HG02870 (cell line): ENCODE measurements around the gene CACNA2D2.
"Not testable (repeated sequence)": the region's sequence is repeated elsewhere in the genome, so short reads cannot be mapped to it uniquely, and the experiment has no call there.

ENCODE experiments used
- ATAC-seq: cut with Tn5 transposase; IDR thresholded peaks from one replicate; pipeline ENCODE4 v1.9.1; 2021; ENCODE audit warnings: mild to moderate bottlenecking, moderate library complexity; ENCODE audit not compliant: unreplicated experiment

Gene CACNA2D2

DNA sequence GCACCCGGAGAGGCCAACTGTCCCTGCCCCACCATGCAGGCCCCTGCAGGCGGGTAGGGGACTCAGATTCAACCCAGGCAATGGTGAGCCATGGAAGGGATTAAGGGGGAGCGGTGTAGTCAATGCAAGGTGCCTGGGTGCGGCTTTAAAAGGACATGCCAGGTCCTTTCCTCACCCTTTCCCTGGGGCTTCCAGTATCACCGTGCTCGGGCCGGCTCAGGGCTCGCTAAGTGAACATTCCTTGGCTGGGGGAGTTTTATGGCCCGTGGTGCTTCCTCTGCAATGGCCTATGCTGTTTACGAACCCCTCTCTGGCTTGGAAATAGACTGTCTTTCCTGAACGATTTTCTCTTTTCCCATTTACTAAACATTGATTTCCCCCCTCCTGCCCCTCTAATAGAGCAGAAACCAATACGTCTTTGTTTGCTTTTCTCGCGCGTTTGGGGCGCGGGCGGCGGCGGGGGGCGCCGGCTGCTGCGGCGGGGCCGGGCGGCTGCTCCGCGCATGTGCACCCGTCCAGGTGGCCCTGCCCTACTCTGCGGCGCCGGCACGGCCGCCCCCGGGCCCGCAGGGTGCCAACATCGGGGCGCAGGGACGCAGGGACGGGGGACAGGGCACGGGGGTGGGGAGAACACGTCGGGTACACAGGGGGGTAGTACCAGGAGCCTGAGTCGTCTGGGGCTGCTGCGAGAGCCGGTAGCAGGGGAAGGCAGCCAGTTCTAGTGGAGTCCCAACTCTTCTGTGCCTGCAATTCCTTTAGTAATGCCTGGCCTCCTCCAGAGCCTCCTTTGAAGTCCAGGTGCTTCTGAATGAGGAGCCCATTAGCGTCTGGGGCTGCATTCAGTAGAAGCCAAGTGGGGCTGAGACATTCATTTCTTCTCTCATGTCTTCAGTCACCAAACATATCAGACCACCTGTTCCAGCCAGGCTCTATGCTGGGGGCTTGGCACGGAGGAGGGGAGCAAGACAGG is 26.9 kb upstream of the CACNA2D2 start:
- ATAC-seq: no peak

DNA sequence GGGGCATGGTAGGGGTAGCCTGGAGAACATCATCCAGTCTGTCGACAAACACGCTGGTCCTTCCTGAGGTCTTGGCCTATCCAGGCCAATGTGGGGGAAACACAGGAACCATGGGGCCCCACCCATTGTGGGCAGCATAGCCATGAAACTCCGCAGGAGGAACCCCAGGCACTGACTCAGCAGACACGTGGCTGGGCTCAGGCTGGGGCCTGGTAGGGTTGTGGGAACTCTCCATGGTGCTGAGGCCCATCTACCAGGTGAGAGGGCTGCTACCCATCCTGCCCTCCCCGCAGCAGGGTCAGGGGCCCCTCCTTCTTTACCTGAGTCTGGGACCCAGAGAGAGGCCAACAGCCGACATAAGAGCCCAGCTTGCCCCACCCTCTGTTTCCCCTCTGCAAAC is 22.6 kb upstream of the CACNA2D2 start:
- ATAC-seq: no peak

DNA sequence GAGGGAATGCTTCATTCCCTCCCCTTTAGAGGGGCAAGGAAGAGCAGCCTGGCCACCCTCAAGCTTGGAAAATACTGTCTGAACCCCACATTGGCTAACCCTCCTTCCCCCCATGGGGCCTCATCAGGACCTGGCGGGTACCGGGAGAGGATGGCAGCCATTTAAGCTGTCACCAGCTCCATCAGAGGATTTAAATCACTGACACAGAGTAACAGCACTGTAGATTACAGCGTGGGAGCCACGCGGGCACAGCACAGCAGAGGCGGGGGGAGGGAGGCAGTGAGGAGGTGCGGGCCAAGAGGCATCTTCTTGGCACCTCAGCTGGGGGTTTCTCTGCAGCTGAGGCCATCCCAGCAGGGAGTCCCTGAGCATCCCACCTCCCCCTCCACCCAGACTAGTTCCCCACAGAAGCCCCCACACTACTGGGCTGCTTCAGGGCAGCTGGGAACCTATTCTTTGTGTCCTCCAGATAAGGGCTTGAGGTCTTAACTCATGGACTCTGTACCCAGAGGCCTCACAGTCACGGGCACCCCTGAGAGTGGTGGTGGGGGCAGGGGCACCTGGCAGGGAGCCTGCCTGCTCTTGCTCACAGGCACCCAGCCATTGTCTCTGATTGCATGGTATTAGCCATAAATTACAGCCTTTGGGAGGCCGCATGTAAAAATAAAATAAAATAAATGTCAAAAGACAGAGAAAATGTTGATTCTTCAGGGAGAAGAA is 21.9 kb upstream of the CACNA2D2 start:
- ATAC-seq: no peak

GRCh38 chr3:50524746-50525145 is 21.3 kb upstream of the CACNA2D2 start:
- ATAC-seq: no peak

DNA sequence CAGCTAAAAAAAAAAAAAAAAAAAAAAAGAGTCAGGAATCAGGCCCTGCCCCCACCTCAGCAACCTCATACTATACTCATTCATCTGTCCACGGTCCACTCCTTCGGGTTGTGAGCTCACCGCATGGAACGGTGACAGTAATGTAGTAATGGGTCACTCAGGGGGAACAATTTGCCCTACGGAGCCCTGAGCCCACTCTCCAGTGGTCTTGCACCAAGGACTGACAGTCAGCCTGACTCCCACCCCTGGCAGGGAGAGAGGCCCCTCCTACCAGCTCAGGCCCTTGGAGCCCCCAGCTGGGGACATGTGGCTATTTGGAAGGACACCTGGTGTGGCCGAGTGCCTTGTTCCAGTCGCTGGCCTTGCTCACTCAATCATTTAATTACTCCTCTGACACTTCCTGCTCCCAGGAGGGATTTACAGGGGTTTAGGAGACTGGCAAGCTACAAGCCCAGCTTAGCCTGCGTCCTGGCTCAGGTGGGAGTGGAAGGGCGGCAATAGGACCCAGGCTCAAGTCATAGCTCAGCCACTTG is 19.9 kb upstream of the CACNA2D2 start:
- ATAC-seq: no peak

DNA sequence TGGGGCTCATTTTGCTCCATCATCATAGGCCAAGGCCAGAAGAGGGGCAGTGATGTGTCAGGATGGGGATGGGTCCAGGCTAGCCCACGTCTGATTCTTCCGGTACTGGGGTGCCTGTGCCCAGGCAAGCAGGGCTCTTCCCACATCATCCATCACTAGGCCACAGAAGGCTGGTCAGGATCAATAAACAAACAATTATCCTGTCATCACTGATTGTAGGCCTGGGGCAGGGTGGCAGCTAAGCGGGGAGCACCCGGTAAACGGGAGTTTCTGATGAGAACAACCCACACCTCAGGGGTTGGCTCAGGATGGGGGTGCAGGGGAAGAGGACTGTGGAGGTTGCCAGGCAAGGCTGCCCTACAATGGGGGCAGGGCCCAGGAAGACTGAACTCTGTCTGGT is 18.1 kb upstream of the CACNA2D2 start:
- no peak for ATAC-seq

GRCh38 chr3:50520849-50521248 is 17.4 kb upstream of the CACNA2D2 start:
- no peak for ATAC-seq

- ATAC-seq: no peak
These were observed 16.1 kb upstream of the CACNA2D2 start for GRCh38 chr3:50519471-50520089.

GRCh38 chr3:50518436-50518835 is 15.0 kb upstream of the CACNA2D2 start:
- no peak for ATAC-seq

DNA sequence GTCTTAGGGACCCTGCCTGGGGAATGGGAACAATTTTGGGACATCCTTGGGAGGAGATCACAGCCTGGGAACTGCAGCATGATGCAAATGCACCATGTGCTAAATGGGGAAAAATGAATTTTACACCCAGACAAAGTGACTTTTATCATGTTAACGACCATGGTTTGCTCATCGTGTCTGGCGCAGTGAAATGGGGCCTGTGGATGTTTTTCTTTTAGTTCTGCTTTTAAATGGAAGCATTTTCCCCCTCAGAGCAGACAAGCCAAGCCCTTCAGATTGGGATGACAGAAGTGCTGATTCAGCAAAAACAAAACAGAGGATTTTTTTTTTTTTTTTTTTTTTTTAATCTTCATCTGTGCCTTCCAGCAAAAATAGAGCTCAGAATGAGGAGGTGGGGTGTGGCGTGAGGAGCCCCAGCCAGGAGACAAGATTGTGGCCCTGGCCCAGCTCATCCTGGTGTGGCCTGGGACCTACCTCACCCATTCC is 14.3 kb upstream of the CACNA2D2 start:
- no peak for ATAC-seq

DNA sequence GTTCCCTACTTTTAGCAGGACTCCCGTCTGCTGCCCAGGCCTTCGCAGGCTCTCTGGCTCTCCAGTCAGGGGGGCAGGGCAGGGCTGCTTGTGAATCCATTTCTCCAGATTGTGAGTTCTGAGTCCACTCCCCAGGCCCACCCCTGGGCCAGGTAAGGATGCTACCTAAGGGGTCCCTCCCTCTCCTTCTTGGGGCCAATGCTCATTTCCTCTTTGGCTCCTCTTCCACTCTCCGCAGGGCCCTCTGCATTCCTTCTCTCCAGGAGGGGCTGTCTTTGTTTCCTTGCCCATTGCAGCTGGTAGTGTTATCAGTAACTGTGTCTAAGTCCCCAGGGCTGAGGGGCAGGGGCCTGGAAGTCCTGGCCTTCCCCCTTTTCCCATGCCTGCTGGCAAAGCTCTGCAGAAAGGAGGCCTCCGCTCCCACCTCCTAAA is 13.0 kb upstream of the CACNA2D2 start:
- no peak for ATAC-seq

DNA sequence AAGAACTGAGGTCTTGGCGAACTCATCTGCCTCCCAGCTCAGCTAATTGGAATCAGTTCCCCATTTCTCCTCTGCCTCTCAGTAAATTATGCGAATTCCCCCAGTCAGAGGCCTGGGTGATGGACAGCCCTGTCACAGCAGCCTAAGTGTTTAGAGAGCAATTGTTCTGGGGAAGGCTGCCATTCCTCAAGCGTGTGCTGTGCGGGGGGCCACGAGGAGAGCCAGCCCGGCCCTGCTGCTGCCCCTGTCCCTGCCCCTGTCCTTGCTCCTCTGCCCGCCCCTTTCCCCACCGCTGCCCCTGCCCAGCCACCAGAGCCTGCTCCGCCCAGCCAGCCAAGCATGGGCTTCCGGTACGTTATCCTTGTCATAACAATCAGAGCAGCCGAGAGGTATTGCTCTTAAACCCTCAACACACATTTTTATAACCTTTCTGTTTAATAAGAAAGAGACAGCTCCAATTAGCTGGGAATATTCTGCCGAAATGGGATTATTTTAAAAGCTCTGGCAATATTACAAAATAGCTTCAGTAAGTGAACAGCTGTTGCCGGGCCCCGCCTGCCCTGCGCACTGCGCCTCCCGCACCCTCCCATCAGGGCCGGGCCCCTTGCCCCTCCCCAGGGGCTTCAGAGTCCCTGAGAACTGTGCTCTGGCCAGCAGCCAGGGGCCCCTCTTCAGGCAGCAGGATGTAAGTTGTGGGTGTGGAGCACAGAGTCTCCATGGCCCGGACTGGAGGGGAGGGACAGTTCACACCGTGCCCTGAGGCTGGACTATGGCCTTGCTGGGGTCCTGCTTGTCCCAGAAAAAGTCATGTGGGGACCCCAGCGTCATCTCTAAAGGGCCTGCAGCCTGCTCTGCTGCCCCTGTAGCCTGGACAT is 12.4 kb upstream of the CACNA2D2 start:
- ATAC-seq: no peak

GRCh38 chr3:50512908-50513307 is 9.5 kb upstream of the CACNA2D2 start:
- not testable (repeated sequence) for ATAC-seq

DNA sequence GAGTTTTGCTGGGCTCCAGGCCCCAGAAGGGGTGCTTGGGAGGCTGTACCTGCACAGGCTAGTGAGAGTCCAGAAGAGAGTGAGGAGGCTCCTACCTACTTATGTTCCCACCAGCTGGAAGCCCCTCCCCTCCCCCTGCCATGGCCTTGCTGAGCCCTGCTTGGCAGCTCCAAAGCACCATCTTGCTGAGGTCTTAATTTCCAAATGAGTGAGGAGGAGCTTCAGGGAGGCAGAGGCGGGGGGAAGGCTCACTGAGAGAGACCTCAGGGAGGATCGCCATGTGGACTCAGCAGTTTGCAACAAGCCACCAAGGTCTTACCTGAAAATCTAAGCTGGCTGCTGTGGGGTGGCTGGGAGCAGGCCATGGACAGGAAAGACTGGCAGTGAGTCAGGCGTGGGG is 8.7 kb upstream of the CACNA2D2 start:
- no peak for ATAC-seq

DNA sequence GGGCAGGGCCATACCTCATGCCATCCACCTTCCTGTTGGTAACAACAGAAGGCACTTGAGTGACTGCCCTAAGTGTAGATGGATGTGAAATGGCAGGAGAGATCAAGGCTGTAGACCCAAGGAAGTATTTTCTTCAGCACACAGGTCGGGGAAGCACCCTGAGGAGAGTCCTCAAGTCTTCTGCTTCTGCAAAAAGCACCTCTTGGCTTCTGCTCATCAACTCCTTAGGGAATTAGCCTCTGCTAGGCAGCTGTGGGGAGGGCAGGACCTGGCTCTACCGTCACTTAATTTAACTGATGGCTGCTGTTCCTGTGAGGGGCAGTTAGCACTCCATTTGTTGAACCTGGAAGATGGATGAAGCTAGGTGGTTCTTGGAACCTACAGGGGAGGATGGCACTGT is 6.9 kb upstream of the CACNA2D2 start:
- ATAC-seq: no peak

- ATAC-seq: no peak
These were observed 6.3 kb upstream of the CACNA2D2 start for GRCh38 chr3:50509715-50510114.

GRCh38 chr3:50508821-50509220 is 5.4 kb upstream of the CACNA2D2 start:
- ATAC-seq: no peak

DNA sequence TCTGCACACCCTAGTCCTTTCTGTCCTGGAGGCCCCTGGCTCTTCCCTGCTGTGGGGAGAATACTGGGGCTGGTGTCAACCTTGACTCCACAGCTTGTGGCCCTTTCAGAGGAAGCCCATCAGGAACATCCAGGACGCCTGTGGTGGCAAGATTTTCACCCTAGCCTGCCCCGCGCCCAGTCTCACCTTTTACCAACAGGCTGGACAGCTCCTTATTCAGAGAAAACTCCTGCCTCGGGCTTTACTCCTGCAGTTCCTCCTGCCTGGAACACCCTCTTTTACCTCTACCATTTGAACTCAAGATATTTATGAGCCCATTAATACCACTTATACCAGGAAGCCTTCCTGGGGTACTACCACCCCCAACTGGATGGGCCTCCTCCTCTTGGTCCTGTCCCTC is 2.7 kb upstream of the CACNA2D2 start:
- ATAC-seq: no peak

DNA sequence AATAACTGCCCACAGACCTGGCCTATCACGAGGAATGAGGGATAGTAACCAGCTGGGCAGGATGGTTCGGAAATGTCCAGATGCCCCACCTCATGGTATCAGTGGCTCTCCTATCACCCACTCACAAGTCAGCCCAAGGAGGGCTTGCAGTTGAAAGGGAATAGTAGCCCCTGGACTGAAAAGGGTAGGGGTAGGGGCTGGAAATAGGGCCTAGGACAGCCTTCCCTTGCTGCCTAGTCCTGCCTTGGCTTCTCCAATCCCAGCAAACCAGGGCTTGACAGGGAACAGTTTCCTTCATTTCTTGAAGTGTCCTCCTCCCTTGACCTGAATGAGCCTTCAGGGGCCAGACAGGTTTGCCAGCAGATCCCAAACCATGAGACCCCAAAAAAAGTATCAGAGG is 1.2 kb upstream of the CACNA2D2 start:
- ATAC-seq: no peak
